HG03135 (cell line): Measurements from ENCODE around the gene SMO.

ENCODE experiments used
- ATAC-seq: cut with Tn5 transposase; IDR thresholded peaks from one replicate; pipeline ENCODE4 v1.9.1; 2021; ENCODE audit warnings: mild to moderate bottlenecking, moderate library complexity; ENCODE audit not compliant: unreplicated experiment

Gene SMO

GRCh38 chr7:129188372-129188891 lies at the start of gene SMO:
TSS of gene SMO (plus strand) at chr7:129188633. CDS start at chr7:129189152, 519 bp downstream.
- ATAC-seq = no peak

GRCh38 chr7:129143724-129144094 lies 44.7 kb upstream of the SMO start:
- no peak for ATAC-seq

GRCh38 chr7:129144095-129144833 lies 44.2 kb upstream of the SMO start, which contains the start of gene TSPAN33:
TSS of gene TSPAN33 (plus strand) at chr7:129144707. CDS start at chr7:129144981, 274 bp downstream.
- peak; percentile 67 for ATAC-seq

- peak; percentile 24 for ATAC-seq
These were observed 43.4 kb upstream of the SMO start for GRCh38 chr7:129144834-129145668.

GRCh38 chr7:129146237-129146979 lies 42.0 kb upstream of the SMO start:
- ATAC-seq = peak; percentile 71

- ATAC-seq = no peak
These were observed 40.7 kb upstream of the SMO start for GRCh38 chr7:129147731-129148130.

- ATAC-seq = no peak
These were observed 38.9 kb upstream of the SMO start for GRCh38 chr7:129149511-129149910.

GRCh38 chr7:129150199-129150996 lies 38.0 kb upstream of the SMO start:
- no peak for ATAC-seq

GRCh38 chr7:129157651-129158050 lies 30.8 kb upstream of the SMO start:
- no peak for ATAC-seq

GRCh38 chr7:129159539-129159938 lies 28.9 kb upstream of the SMO start:
- no peak for ATAC-seq

- ATAC-seq = no peak
These were observed 28.1 kb upstream of the SMO start for GRCh38 chr7:129160161-129160905.

- no peak for ATAC-seq
These were observed 26.8 kb upstream of the SMO start for GRCh38 chr7:129161524-129162225.

GRCh38 chr7:129162732-129163131 lies 25.7 kb upstream of the SMO start:
- ATAC-seq = no peak

- ATAC-seq = no peak
These were observed 24.4 kb upstream of the SMO start for GRCh38 chr7:129163875-129164544.

- ATAC-seq = peak; percentile 58
These were observed 21.7 kb upstream of the SMO start for GRCh38 chr7:129166745-129167144.

- no peak for ATAC-seq
These were observed 20.6 kb upstream of the SMO start for GRCh38 chr7:129167817-129168216.

GRCh38 chr7:129168231-129169021 lies 20.0 kb upstream of the SMO start:
- ATAC-seq = no peak
